HEK293T (cell line): ENCODE measurements around the gene ERC1.
"Not testable (repeated sequence)": the region's sequence is repeated elsewhere in the genome, so short reads cannot be mapped to it uniquely, and the experiment has no call there.

Source experiments
- CTCF ChIA-PET: fragments of 350-600 bp; formaldehyde crosslinking; extraction: SDS; loops from one replicate; lab custom pipeline; 2021; ENCODE audit warnings: antibody characterized with exemption, inconsistent platforms; lab: Yijun Ruan, JAX
- POLR2A ChIA-PET: fragments of 350-600 bp; formaldehyde crosslinking; extraction: SDS; loops from one replicate; lab custom pipeline; 2020; ENCODE audit warnings: antibody characterized with exemption, inconsistent platforms; lab: Yijun Ruan, JAX
- DNase-seq: peaks from one replicate; pipeline ENCODE4 v3.0.0; 2012; ENCODE audit warnings: mixed read lengths; ENCODE audit errors: extremely low spot score
- ARNT ChIP-seq: fragments of 450-650 bp; IDR thresholded peaks from 2 replicates; pipeline ENCODE4 v1.6.1; 2017; ENCODE audit warnings: mild to moderate bottlenecking
- BHLHE40 ChIP-seq: fragments of 450-650 bp; IDR thresholded peaks from 2 replicates; pipeline ENCODE4 v1.6.1; 2016; ENCODE audit warnings: mild to moderate bottlenecking, moderate library complexity, borderline replicate concordance
- CTBP1 ChIP-seq: fragments of 450-650 bp; IDR thresholded peaks from 2 replicates; pipeline ENCODE4 v1.6.1; 2016; ENCODE audit warnings: borderline replicate concordance
- ELF4 ChIP-seq: fragments of 450-650 bp; IDR thresholded peaks from 2 replicates; pipeline ENCODE4 v1.6.1; 2017; ENCODE audit warnings: antibody characterized with exemption
- FOXA1 ChIP-seq: fragments of 450-650 bp; IDR thresholded peaks from 2 replicates; pipeline ENCODE4 v1.6.1; 2016; ENCODE audit warnings: mild to moderate bottlenecking
- FOXK2 ChIP-seq: fragments of 450-650 bp; IDR thresholded peaks from 2 replicates; pipeline ENCODE4 v1.6.1; 2016; ENCODE audit warnings: mild to moderate bottlenecking
- FOXM1 ChIP-seq: fragments of 450-650 bp; IDR thresholded peaks from 2 replicates; pipeline ENCODE4 v1.6.1; 2017; ENCODE audit warnings: mild to moderate bottlenecking, borderline replicate concordance
- HDGF ChIP-seq: fragments of 450-650 bp; IDR thresholded peaks from 2 replicates; pipeline ENCODE4 v1.6.1; 2017; ENCODE audit warnings: antibody characterized with exemption, borderline replicate concordance
- L3MBTL2 ChIP-seq: fragments of 450-650 bp; conservative IDR thresholded peaks from 2 replicates; pipeline ENCODE4 v1.6.1; 2016; ENCODE audit warnings: mild to moderate bottlenecking
- LEF1 ChIP-seq: fragments of 450-650 bp; IDR thresholded peaks from 2 replicates; pipeline ENCODE4 v1.6.1; 2017; ENCODE audit warnings: mild to moderate bottlenecking, borderline replicate concordance
- NFRKB ChIP-seq: fragments of 450-650 bp; IDR thresholded peaks from 2 replicates; pipeline ENCODE4 v1.6.1; 2016; ENCODE audit warnings: mild to moderate bottlenecking, moderate library complexity
- SP1 ChIP-seq: fragments of 450-650 bp; IDR thresholded peaks from 2 replicates; pipeline ENCODE4 v1.6.1; 2017
- SUZ12 ChIP-seq: fragments of 450-650 bp; IDR thresholded peaks from 2 replicates; pipeline ENCODE4 v1.6.1; 2016; ENCODE audit warnings: mild to moderate bottlenecking
- TARDBP ChIP-seq: fragments of 450-650 bp; IDR thresholded peaks from 2 replicates; pipeline ENCODE4 v1.6.1; 2016
- ZNF384 ChIP-seq: fragments of 450-650 bp; IDR thresholded peaks from 2 replicates; pipeline ENCODE4 v1.6.1; 2016
- TF ChIP-seq, protein P1 (sequence below): fragments of 450-650 bp; IDR thresholded peaks from 2 replicates; pipeline ENCODE4 v1.6.1; 2016

Gene ERC1

DNA sequence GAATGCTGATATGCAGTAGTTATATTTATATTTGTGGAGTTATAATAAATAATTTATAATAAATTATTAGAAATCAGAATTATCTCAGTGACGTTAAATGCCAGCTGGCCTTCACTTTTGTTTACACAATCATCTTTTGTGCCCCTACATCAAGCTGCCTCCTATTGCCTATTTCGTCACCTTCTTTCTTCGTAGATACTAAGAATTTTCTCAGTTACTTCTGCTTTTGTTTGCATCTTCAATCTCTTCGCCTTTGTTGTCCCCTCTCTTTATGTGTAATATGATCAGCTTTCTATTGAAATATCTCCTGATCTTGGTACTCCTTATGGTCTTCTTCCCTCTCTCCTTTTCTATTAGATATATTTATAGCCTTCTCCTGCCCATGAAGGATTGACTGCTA, 197.0 kb downstream of the ERC1 start:
- DNase-seq = no peak
- TF ChIP-seq NFRKB (no peak), FOXK2 (no peak), L3MBTL2 (no peak), SP1 (no peak), FOXA1 (no peak), HDGF (no peak), ELF4 (no peak), ARNT (no peak), FOXM1 (no peak), BHLHE40 (no peak), LEF1 (no peak), ZNF384 (no peak), SUZ12 (no peak), TARDBP (no peak), CTBP1 (no peak)
- TF ChIP-seq, protein P1, sequence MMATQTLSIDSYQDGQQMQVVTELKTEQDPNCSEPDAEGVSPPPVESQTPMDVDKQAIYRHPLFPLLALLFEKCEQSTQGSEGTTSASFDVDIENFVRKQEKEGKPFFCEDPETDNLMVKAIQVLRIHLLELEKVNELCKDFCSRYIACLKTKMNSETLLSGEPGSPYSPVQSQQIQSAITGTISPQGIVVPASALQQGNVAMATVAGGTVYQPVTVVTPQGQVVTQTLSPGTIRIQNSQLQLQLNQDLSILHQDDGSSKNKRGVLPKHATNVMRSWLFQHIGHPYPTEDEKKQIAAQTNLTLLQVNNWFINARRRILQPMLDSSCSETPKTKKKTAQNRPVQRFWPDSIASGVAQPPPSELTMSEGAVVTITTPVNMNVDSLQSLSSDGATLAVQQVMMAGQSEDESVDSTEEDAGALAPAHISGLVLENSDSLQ = no peak
- POLR2A ChIA-PET = no interaction called here
- CTCF ChIA-PET = no interaction called here

DNA sequence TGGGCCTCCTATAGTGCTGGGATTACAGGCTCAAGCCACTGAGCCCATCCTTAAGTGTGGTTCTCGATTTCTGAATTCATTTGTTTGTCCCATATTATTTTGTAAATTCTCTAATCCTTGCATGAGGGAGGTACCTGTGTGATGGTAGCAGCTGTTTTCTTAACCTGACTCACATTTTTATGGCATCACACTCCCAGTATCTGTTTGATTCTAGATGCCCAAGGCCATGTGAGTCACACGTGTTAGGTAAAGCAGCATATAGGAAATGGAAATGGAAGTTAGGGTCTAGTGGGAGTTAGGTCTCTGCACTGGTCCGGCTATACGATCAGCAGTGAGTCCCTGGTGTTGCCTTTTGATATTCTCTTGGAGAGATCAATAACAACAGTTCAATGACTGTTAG, 198.1 kb downstream of the ERC1 start:
- no peak for DNase-seq
- CTCF ChIA-PET = no interaction called here
- POLR2A ChIA-PET = no interaction called here
- TF ChIP-seq NFRKB = no peak
- TF ChIP-seq SP1 = no peak
- TF ChIP-seq FOXA1 = no peak
- no peak for TF ChIP-seq HDGF
- TF ChIP-seq LEF1 = no peak
- TF ChIP-seq, protein P1 = no peak
- TF ChIP-seq ELF4 = no peak
- TF ChIP-seq FOXK2 = no peak
- no peak for TF ChIP-seq FOXM1
- no peak for TF ChIP-seq SUZ12
- no peak for TF ChIP-seq BHLHE40
- TF ChIP-seq L3MBTL2 = no peak
- no peak for TF ChIP-seq TARDBP
- TF ChIP-seq CTBP1 = no peak
- TF ChIP-seq ARNT = no peak

DNA sequence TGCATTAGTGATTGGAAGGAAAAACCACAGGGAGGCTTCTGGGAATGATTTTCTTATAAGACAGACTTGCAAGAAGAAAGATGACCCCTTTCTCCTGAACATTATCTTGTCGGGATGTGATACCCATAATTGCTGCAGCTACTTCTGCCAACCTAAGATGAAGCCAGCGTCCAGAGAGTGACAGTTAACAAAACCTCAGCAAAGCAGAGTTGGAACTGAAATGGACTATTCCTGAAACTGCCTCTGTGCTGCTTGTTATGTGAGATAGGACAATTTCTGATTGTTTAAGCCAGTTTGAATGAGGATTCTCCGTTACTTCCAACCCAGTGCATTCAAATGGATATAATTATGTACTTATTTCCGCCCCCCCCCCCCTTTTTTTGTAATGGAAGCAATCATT, 204.5 kb downstream of the ERC1 start:
- POLR2A ChIA-PET = no interaction called here
- DNase-seq = no peak
- TF ChIP-seq ARNT (no peak), HDGF (no peak), SUZ12 (no peak), NFRKB (no peak), TARDBP (no peak), FOXM1 (no peak), L3MBTL2 (no peak), BHLHE40 (no peak), CTBP1 (no peak)
- TF ChIP-seq, protein P1 = no peak
- CTCF ChIA-PET = no interaction called here

DNA sequence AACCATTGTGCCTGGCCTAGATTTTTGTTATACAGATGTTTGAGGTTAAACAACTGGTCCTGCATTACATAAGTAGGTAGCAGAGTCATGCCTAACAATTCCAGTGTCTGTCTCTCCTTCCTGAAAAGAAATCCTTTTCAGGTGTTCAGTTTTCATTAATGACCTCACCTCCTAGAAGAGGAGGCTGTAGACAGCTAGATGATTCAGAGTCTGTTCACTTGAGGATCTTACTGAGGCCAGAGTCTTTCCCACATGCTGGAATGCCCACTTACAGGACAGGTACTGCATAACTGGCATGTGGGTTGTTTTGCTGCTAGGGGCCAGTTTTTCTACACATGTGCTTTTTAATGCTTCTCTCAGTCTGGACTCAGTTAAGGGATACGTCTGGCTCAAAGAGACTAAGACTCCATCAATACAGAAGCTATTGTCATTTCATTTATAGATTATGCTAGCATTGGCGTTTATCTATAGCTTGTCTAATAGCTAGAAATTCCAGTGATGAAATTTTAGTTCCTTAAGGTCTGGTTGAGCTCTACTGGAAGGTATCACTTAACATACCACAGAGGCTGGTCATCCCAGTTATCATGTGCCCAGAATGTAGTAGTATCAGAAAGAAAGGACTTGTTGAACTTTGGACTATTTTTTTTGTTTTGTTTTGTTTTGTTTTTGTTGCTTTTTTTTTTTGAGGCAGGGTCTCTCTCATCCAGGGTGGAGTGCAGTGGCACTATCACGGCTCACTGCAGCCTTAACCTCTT, 206.4 kb downstream of the ERC1 start:
- DNase-seq = no peak
- CTCF ChIA-PET = no interaction called here
- TF ChIP-seq HDGF (no peak), ZNF384 (no peak), L3MBTL2 (no peak), LEF1 (no peak), SP1 (no peak)
- POLR2A ChIA-PET = no interaction called here

DNA sequence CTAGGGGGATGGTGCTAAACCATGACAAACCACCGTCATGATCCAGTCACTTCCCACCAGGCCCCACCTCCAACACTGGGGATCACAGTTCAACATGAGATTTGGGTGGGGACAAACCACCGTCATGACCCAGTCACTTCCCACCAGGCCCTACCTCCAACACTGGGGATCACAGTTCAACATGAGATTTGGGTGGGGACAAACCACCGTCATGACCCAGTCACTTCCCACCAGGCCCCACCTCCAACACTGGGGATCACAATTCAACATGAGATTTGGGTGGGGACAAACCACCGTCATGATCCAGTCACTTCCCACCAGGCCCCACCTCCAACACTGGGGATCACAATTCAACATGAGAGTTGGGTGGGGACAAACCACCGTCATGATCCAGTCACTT, 207.8 kb downstream of the ERC1 start:
- CTCF ChIA-PET, DNase-seq, POLR2A ChIA-PET: not testable (repeated sequence)

DNA sequence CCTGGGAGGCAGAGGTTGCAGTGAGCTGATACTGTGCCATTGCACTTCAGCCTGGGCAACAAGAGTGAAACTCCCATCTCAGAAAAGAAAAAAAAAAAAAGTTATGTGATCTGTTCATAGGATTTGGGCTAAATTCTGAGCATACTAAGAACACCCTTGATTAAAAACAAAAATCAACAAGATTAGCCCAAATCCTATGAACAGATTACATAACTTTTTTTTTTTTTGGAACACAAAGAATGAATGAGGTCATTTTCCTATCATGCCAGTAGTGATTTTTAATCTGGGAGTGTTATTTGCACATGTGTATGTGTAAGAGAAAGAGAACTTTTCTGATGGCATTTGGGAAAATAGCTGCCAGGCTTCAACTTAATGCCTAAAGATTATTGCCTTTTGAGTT, 208.7 kb downstream of the ERC1 start:
- TF ChIP-seq HDGF (no peak), CTBP1 (no peak), LEF1 (no peak), ZNF384 (no peak), TARDBP (no peak), SUZ12 (no peak)
- DNase-seq = no peak
- CTCF ChIA-PET = interaction anchor here (0.7 kb wide), 1 partner anchor 81 kb away, joined by 3 read pairs; no protein-coding TSS in a partner anchor
- POLR2A ChIA-PET = no interaction called here

DNA sequence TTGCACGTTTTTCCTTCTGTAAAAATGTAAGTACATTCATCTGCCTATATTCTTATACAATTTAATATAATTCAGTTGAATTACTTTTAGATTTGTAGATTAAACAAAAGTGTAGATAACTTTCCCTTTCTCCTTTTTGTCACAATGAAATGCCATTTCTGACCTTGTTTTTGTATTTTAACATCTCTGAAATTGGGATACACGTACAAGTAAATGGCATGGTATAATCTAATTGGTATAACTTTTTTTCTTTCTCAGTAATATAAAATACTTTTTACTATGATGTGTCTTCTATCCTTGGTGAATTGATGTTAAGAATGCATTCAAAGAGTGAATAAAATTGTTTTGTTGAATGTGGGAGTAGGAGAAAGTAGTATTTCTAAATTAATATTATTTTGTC, 210.0 kb downstream of the ERC1 start:
- no peak for TF ChIP-seq TARDBP
- TF ChIP-seq NFRKB = no peak
- no peak for TF ChIP-seq ZNF384
- TF ChIP-seq, protein P1 = no peak
- no peak for TF ChIP-seq HDGF
- TF ChIP-seq FOXK2 = no peak
- no peak for TF ChIP-seq L3MBTL2
- no peak for TF ChIP-seq ARNT
- no peak for TF ChIP-seq SUZ12
- no peak for TF ChIP-seq SP1
- no peak for TF ChIP-seq LEF1
- TF ChIP-seq FOXM1 = no peak
- no peak for TF ChIP-seq ELF4
- TF ChIP-seq BHLHE40 = no peak
- TF ChIP-seq FOXA1 = no peak
- POLR2A ChIA-PET = no interaction called here
- no peak for DNase-seq
- CTCF ChIA-PET = no interaction called here
